GM21619 (cell line): ENCODE results near the gene DEK.
"Not testable (repeated sequence)": the region's sequence is repeated elsewhere in the genome, so short reads cannot be mapped to it uniquely, and the experiment has no call there.

Experiments used
- ATAC-seq: cut with Tn5 transposase; IDR thresholded peaks from one replicate; pipeline ENCODE4 v1.9.1; 2021; ENCODE audit not compliant: unreplicated experiment

DEK gene

DNA sequence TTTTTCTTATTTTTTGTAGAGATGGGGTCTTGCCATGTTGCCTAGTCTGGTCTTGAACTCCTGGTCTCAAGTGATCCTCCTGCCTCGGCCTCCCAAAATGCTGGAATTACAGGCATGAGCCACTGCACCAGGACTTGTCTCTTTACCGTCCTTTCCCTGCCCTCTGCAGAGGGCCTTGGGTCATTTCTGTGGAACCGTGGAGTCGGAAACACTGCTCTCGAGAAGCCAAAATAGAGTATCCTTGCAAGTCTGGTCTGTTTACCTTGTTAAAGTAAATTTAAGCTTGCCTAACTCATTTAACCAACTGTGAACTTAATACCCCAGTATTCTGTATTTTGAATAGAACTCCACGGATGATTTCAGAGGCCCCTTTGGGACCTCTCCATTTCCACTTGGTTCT lies 57.7 kb downstream of the DEK start:
- no peak for ATAC-seq

DNA sequence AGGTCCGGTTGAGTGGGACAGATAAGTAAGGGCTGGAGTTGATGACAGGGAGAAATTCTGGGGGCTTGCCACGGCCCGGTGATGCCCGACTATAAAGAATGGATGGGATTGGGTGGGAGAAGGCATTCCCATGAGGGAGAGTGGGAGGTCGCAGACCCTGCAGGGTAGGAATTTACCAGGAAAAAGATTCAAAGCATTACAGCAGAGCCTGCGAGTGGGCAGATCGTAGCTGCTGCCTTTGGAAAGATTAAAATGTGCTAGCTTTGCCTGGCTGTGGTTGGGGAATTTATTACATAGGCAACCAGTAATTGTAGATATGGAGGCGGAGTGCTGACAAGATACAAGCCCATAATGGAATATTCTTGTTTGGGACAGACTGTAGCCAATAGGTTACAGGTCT lies 59.6 kb downstream of the DEK start:
- no peak for ATAC-seq

GRCh38 chr6:18203786-18204185 lies 60.5 kb downstream of the DEK start:
- ATAC-seq, result no peak

GRCh38 chr6:18192026-18192425 lies 72.3 kb downstream of the DEK start:
- no peak for ATAC-seq

- ATAC-seq, result no peak
Observed at GRCh38 chr6:18189196-18189595, 75.1 kb downstream of the DEK start.

DNA sequence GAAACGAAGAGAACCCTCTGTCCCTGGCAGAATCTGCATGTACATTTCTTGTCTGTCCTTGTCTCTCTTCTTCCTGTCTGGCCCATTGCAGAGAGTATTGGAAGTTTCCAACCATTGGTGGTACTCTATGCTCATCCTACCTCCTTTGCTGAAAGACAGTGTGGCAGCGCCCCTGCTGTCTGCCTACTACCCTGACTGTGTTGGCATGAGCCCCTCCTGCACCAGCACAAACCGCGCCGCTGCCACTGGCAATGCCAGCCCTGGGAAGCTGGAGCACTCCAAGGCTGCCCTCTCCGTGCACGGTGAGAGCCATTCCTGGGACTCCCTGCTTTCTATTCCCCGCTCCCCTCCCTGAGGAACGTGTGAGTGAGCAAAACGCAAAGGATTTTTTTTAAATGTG lies 76.6 kb downstream of the DEK start:
- no peak for ATAC-seq

GRCh38 chr6:18186540-18187250 lies 77.6 kb downstream of the DEK start:
- ATAC-seq, result no peak

GRCh38 chr6:18186033-18186432 lies 78.3 kb downstream of the DEK start:
- no peak for ATAC-seq

- ATAC-seq, result no peak
Observed at GRCh38 chr6:18185624-18186023, 78.7 kb downstream of the DEK start.

GRCh38 chr6:18183766-18184165 lies 80.6 kb downstream of the DEK start:
- ATAC-seq, result no peak

DNA sequence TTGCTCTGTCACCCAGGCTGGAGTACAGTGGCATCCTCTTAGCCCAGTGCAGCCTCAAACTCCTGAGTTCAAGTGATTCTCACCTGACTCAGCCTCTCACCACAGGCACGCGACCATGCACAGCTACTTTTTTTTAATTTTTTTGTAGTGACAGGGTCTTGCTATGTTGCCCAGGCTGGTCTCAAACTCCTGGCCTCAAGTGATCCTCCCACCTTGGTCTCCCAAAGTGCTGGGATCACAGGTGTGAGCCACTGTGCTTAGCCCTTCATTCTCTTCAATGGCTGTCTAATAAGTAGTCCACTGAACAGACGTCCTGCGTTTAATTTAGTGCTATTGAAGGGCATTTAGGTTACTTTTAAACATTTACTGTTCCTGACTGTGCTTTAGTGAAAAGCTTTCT lies 81.8 kb downstream of the DEK start:
- no peak for ATAC-seq

DNA sequence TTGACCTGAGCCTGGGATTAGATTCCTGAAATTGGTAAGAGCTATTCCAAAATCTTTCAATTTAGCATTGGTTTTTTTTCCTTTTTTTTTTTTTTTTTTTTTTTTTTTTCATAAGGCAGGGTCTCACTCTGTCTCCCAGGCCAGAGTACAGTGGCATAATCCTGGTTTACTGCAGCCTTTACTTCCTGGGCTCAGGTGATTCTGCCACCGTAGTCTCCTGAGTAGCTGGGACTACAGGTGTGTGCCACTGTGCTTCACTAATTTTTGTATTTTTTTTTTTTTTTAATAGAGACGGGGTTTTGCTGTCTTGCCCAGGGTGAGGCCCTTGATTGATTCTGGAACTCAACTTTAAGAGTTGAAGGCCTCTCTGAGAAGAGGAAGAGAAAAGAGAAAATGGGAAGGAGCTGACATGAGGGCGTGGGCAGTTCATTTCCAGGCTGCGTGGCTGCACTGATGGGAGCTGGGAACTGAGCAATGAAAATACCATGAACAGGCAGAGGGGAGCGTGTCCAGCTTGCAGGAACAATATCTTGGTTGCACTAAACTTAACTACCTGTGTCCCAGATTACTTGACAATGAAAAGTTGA lies 84.5 kb downstream of the DEK start:
- no peak for ATAC-seq

GRCh38 chr6:18178960-18179615 lies 85.2 kb downstream of the DEK start:
- ATAC-seq, result no peak

DNA sequence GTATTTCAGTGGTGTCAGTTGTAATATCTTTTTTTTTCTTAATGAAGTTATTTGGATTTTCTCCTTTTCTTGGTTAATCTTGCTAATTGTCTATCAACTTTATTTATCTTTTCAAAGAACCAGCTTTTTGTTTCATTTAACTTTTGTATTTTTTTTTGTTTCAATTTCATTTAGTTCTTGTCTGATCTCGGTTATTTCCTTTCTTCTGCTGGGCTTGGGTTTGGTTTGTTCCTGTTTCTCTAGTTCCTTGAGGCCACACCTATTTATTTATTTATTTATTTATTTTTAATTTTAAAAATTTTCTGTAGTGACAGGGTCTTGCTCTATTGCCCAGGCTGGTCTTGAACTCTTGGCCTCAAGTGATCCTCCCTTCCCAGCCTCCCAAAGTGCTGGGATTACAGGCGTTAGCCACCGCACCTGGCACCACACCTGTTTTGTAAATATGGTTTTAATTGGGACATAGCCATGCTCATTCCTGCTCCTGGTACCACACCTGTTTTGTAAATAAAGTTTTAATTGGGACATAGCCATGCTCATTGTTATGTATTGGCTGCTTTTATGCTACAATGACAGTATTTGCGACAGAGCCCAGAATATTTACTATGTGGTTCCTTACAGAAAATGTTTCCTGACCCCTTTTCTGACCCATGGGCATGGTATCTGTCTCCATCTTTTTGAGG lies 86.9 kb downstream of the DEK start:
- ATAC-seq, result no peak

GRCh38 chr6:18176198-18176597 lies 88.1 kb downstream of the DEK start:
- ATAC-seq, result not testable (repeated sequence)
